Tongue (tissue), 2 donors: ENCODE measurements around the gene IL1RAPL2. TPM values are rescaled to one million over a fixed set of nuclear protein-coding genes. Genes with fewer than 3 reads are reported as not detected.
"Not testable (repeated sequence)": the region's sequence is repeated elsewhere in the genome, so short reads cannot be mapped to it uniquely, and the experiment has no call there.

ENCODE experiments used
- DNase-seq: peaks from one replicate; pipeline ENCODE4 v3.0.0-alpha.2; 2015
- total RNA-seq: library from RNA; depleted of rRNA; stranded (reverse); fragments of >200 nt; gene quantifications from one replicate; pipeline ENCODE4 v1.2.3, GENCODE V29; 2014

Gene IL1RAPL2
- total RNA-seq, 1 donor from 2014 or later: 7.8 TPM

DNA sequence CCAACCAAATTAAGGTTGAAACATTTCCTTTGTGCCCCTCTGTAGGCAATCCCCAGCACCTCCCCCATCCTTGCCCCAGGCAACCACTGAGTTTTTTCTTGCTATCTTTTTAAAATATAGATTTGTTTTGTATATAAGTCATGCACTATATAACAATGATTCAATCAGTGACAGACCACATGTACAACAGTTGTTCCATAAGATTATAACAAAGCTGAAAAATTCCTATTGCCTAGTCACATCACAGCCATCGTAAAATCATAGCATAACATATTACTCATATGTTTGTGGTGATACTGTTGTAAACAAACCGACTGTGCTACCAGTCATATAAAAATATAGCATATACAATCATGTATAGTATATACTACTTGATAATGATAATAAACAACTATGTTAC lies 1044.4 kb downstream of the IL1RAPL2 start:
- DNase-seq: no peak

DNA sequence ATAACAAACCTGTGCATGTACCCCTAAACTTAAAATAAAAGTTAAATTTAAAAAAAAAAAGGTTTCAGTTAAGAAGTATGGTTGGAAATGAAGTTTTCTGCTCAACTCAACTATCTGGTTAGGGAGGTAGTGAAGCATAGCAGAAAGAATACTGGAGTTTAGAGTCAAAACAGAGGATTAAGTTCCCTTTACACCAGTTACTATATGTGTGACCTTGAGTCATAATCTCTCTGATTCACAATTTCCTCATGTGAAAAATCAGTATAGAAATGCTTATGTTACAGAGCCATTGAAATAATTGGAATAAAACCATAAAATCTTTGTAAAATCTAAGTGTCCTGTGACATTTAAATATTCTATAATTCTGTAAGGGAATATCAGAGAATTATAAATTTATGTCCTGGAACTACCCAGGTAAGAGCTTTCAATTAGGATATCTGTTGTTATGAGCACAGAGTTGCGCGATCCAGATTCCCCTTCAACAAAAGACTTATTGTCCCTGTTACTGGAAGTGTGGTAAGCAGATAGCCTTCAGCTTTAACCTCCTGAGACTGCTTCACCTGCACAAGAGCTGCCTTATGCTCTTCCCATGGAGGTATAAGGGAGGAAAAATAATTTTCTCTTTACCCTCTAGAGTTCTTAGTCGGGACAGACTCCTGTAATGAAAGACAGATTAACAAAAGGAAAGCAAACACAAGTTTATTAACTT lies 1052.5 kb downstream of the IL1RAPL2 start:
- DNase-seq: no peak

DNA sequence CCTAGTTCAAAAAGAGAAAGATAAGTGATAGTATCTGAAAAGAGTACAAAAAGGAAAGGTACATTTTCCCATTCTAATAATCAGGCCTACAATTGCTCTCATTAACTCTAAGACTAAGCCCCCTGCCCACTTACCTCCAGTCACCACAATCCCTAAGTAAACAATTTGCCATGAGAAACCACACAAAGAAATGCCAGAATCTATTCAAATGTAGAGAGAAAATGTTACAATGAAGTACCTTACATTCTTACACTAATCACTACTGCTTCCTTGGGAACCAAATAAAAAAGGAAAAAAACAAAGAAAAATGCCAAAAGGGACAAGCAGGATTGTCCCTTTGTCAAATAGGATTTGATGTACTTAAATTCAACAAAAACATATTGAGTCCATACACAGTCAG lies 1068.2 kb downstream of the IL1RAPL2 start:
- DNase-seq: no peak

DNA sequence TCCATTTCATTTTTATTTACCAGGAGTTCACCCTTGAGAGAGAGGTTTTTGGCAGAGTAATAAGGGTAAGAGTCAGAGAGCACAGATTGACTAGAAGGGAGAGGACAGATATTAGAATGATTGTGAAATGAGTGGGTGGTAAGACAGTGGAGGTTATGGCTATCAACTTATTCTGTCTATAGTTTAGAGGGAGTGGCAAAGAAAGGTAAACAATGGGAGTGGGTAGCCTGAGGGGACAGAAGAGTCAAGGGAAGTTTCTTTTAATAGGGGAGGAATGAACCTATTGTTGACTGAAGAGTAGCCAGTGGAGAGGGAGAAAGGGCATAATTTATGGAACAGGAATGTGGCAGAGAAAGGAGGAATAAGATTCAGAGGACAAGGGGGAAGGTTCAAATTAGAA lies 1069.8 kb downstream of the IL1RAPL2 start:
- DNase-seq: no peak

DNA sequence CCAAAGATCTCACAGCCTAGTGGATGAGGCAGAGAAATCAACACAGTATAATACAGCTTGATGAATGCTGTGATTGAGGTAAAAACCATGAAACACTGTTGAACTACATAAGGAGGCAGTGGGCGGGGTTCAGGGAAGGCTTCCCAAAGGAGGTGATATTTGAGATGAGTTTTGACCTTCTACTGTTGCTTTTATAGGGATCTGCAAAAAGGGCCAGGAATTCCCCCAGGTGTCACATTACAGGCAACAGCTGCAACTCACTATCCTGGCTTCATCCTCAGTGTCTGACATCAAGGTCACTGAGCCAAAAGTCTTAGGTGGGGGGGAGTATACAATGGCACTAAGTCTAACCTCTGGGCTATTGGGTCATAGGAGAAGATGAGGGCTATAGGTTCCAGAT lies 1070.7 kb downstream of the IL1RAPL2 start:
- peak; percentile 54 for DNase-seq

DNA sequence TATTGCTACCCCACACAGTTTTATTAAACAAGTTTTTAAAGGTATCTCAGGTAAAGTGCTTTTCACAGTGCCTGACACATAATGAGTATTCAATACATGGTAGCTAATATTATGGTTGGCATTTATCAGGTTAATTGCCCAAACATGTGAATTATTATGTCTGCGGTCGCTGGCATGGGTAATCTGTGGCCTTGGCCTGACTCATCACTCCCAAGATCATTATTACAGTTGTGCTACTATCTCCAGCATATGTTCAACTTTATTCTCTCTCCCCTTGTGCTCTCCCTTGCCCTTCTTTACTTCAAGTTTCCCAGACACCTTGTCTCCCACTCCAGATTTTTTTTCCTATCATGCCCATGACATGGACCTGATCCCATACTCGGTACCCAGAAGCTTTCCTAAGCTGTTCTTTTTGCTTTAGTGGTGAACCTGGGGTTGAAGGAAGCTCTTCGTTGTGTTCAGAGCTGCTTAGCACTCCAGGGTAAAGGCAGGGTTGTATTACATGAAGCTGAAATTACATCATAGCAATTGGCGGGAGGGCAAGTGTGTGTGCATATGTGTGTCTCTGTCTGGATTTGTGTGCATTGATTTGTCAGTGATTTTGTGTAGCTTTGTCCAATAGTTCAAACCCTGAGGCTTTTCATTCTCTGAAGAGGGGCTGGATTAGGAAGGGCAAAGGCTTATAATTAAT lies 1079.8 kb downstream of the IL1RAPL2 start:
- peak; percentile 35 for DNase-seq

DNA sequence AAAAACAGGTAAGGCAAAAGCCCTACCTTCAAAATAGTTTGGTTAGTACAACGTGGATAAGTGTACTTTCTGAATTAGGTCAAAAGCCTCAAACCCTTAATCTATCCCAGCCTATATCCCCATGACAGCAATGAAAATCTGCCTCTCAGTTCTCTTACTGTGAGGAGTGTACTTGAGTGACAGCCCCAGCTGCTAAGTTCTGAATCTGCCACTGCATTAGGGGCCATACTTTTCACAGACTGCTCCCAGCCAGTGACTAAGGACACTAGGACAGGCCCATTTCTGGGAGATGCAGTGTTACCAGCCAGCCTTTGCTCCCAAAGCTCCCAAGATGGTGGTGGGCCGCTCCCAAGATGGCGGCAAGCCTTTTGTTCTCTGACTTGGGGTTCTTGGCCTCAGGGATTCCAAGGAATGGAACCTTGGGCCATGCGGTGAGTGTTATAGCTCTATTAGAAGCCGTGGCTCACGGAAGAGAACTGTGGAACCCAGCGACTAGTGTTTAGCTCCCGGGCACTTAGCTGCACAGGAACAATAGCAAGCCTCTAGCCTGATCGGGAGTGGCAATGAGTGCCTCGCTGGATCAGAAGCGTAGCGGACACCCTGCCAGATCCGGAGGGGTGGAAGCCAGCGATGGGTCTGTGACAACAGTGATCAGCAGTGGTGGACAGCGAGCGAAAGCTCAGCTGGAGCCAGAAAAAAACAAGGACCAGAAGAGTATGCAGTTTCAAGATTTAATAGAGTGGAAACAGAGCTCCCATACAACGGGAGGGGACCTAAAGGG lies 1080.8 kb downstream of the IL1RAPL2 start:
- peak; percentile 83 for DNase-seq

DNA sequence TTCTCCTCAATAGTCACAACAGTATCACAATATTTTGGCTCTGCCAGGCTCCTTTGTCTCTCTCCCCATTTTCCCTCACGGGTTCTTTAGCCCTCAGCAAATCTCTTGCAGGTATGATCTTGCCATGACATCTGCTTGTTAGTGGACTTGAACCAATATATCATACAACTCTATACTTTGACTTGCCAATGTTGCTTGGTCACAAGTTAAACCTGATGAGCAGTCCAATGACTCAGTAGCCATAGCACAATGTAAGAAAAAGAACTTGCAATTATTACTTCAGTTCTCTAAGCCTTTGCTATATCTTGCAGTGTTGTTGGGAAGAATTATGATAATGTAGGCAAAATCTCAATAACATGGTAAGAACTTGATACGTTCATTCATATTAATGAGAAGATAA lies 1081.8 kb downstream of the IL1RAPL2 start:
- DNase-seq: no peak

DNA sequence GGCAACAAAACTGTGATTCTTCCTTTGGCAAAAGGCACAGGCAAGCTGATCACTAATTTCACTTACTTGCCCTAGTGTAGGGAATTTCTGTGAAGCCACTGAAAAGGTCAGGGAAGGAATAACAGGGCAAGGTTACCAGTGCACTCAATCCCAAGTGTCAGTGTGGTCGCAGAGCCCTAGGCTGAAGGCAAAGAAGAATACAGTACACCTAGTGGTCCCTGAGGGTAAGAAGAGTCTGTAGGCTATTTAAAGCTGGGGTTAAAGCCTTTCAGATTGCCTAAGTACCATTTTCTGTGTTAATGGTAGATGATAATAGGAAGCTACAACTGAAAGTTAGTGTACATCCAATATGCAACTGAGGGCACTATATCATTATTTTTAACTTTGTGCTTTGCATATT lies 1082.7 kb downstream of the IL1RAPL2 start:
- no peak for DNase-seq

DNA sequence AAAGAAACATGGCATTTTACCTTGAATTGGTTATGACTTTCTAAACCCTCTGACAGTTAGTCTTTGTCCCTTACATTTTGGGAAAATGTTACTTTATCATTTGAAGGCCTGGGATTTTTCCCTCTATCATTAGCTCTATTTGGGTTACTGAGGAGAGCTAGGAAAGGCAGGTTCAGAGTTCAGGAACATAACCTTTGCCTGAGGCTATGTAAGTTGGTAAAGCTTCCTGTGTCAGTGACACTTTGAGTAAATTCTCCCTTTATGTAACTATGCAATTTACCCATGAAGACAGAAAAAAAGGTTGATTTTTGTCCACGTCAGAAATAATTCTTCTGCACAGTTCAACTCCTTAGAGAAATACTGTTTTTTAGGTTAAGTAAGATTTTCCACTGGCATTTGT lies 1084.6 kb downstream of the IL1RAPL2 start:
- no peak for DNase-seq

DNA sequence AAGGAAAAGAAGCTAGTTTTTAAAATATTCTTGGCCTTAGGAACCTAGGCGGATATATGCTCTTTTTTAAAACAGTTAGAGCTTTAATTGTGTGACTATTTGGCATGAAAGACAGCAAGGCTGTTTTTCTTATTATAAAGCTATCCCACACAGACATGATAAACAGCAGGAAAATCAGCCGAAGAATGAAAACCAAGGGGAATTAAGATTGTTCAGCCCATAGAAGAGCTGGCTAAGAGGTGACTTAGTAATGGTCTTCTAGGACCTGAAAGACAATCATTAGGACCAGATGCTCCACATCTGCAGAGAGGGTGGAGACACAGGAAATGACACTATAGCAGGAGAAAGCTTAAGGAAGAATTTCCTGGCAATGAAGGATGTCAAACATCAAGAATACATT lies 1085.0 kb downstream of the IL1RAPL2 start:
- peak; percentile 75 for DNase-seq

DNA sequence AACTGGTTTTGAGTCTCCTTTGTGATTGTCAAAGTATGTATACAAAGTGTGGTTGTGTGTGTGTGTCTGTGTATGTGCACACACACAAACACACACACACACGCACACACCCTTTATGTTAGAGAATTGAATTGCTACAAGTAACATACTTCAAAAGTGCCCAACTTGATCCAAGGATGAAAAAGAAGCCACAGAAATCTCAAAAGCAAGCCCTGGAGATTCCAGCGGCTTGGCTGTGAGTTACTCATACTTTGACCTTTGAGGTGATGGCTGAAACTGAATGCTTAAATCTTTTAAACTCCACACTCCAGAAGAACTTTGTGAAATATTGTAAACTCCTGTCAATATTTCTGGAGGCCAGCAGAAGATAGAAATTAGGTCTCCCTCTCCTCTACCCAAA lies 1087.9 kb downstream of the IL1RAPL2 start:
- DNase-seq: no peak

DNA sequence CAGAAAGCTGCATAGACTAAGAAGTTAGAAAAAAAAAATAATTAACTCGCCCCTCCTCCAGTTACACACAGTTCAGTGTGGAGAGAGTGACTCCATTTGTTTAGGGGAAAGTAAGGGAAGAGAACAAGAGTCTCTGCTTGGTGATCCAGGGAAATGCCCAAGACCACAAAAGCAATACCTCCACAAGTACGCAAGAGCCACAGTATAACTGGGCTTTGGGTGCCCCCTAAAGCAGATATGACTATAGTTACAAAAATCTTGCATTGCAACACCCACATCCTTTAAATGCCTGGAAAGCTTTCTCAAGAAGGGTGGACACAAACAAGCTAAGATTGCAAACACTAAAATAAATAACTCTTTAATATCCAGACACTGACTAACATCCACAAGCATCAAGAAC lies 1092.1 kb downstream of the IL1RAPL2 start:
- DNase-seq: no peak

DNA sequence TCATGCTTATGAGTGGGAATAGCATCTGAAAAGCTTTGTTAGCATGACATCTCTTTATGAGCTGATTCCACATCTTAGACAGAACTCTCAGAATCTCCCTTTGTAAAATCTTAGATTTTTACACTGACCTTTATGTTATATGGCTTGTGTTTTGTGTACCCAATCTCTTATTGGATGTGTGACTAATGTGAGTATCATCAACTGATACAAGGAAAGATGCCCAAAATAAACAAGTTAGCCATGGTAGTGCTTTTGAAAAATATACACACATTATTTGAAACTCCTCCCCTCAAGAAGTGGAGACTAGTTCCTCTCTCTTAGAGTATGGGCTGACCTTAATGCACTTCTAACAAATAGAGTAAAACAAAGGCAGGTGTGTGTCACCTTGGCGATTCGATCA lies 1096.2 kb downstream of the IL1RAPL2 start:
- DNase-seq: no peak

DNA sequence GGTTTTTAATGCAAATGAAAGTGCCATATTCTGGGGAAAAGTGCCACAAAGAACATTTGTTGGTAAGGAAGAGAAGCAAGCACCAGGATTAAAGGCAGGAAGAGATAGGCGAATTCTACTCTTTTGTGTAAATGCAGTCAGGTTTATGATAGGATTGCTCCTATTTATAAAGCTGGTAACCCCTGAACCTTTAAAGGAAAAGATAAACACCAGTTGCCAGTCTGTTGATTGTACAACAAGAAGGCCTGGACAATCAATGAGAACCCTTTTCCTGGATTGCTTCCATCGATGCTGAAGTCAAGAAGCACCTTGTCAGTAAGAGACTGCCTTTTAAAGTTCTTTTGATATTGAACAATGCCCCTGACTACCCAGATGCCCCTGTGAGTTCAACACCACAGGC lies 1098.2 kb downstream of the IL1RAPL2 start:
- DNase-seq: no peak

DNA sequence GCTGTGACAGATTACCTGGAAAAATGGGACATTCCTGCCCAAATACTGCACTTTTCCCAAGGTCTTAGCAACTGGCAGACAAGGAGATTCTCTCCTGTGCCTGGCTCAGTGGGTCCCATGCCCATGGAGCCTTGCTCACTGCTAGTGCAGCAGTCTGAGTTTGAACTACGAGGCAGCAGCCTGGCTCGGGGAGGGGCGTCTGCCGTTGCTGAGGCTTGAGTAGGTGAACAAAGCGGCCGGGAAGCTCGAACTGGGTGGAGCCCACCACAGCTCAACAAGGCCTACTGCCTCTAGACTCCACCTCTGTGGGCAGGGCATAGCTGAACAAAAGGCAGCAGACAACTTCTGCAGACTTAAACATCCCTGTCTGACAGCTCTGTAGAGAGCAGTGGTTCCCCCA lies 1118.3 kb downstream of the IL1RAPL2 start:
- not testable (repeated sequence) for DNase-seq

DNA sequence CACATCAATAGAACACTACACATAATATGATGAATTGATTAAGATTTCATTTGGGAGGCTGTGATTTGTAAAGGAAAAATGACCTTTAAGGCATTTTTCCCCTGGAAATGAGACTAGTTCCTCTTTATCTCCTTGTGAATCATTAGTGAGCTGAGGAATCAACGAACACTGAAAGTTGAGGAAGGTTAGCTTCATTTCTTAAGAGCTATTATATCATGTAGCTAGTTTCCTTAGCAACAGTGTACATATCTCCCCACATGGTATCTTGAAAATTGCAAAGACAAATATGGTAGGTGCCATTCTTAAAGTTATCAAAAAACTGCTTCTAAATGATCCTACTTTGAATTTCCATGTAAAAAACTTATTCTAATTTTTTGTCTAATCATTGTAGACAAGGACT lies 1128.8 kb downstream of the IL1RAPL2 start:
- no peak for DNase-seq

DNA sequence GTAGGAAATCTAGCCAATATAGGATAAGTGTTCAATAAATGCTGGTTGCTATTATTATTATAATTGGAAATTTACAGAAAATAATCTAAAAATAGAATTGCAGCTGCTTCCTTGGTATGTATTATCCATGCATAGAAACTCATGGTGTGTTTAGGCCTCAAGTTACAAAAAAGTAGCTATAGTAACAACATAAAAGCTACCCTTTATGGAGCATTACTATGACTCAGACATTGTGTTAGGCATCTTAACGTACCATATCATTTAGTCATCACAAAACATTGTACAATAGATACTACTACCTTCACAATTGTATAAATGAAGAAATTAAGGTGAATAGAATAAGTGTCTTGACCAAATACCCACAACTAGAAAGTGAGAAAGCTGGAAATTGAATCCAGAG lies 1129.5 kb downstream of the IL1RAPL2 start:
- DNase-seq: peak; percentile 13

DNA sequence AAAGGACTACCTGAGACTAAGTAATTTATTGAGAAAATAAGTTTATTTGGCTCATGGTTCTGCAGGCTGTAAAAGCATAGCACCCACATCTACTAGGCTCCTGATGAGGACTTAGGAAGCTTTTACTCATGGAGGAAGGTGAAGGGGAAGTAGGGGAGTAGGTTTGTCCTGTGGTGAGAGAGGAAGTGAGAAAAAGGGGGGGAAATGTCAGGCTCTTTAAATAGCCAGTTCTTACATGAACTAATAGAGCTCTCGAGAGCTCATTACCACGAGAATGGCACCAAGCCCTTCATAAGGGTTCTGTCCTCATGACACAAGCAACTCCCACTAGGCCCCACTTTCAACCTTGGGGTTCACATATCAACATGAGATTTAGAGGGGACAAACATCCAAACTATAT lies 1130.9 kb downstream of the IL1RAPL2 start:
- no peak for DNase-seq

DNA sequence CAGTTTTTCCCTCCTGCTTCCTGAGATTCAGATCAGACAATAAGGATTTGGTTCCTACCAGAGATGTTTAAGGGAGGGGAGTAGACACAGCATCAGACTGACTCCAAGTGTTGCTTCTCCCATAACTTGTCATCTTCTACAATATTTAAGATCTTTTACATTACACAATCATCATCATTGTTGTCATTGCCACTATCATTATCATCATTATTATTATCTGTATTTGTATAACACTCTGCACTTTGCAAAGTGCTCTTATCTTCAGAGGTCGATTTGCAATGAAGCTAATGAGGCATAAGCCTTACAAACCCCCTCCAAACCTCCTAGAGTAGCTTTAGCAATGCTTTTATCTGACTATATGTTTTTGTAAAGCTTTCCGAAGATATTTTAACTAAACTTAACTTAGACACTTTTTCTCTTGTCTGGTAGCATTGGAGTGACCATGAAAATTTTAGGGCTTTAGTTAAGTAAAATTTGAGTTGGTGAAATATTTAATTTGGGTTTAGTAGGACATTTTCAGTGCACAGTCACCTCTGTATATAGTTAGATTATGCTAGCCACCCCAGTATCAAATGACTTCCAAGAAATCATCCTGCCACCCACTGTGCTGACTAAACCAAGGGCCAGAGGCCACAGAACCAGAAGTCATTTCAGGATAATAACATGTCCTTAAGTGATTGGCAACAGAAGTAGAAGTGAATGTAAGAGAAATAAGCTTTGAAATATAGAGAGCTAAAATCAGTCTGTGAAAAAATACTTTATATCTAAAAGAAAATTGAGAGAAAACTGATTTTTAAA lies 1132.2 kb downstream of the IL1RAPL2 start:
- DNase-seq: no peak

DNA sequence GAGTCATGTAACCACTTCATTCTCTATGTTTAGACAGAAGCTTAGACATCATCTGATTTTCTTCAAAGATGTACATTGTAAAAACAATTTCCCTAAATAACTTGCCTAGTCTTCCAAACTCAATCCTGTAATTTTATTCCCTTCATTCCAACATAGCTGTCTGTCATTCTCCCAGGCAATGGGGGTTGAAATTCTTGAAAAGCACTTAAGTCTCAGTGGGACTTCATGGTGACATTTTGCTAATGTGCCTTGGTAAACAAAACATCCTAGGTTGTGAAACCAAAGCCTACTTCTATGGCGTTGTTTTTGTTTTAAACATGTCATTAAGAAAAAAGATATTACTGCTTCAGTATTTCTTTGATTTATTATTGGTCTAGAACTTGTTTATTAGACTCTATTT lies 1134.3 kb downstream of the IL1RAPL2 start:
- no peak for DNase-seq

DNA sequence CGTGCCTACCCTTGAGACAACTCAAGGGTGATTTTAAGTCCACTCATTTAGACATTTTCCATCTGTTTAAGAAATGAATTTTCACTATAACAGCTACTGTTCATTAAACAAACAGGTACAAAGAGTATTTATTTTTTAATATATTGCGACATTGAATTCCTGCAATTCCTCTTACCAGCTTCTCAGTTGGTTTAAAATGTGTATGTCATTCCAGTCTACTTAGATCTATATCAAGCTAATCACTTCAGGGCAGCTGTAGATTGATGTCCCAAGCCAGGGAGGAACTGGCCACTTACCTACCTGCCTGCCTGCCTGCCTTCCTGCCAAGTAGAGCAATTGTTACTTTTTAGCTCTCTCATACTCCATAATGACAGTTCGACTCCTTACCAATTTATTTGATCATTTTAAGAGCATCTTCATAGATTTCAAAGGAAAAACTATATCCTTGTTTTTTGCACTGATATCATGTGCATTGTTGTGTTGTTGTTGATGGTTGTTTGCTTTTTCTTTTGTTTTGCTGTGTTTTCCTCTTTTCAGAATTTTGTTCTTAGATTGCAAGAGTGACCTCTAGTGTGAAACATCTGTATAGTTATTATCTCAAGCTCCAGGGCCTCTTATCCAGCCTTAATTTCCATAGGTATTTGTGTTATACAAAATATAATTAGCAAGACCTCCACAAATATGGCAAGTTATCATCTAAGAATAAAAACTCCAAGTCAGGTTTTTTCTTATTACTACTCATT lies 1135.5 kb downstream of the IL1RAPL2 start:
- DNase-seq: no peak
